DMS153 (cell line): Measurements from ENCODE around the gene EGR1.
A peak's percentile ranks its signal among the peaks of the same experiment; 100 is the strongest.
"Not testable (repeated sequence)": the region's sequence is repeated elsewhere in the genome, so short reads cannot be mapped to it uniquely, and the experiment has no call there.

Experiments
- DNase-seq: peaks from one replicate; lab custom pipeline; 2025; lab: John Stamatoyannopoulos, UW

The EGR1 gene

DNA sequence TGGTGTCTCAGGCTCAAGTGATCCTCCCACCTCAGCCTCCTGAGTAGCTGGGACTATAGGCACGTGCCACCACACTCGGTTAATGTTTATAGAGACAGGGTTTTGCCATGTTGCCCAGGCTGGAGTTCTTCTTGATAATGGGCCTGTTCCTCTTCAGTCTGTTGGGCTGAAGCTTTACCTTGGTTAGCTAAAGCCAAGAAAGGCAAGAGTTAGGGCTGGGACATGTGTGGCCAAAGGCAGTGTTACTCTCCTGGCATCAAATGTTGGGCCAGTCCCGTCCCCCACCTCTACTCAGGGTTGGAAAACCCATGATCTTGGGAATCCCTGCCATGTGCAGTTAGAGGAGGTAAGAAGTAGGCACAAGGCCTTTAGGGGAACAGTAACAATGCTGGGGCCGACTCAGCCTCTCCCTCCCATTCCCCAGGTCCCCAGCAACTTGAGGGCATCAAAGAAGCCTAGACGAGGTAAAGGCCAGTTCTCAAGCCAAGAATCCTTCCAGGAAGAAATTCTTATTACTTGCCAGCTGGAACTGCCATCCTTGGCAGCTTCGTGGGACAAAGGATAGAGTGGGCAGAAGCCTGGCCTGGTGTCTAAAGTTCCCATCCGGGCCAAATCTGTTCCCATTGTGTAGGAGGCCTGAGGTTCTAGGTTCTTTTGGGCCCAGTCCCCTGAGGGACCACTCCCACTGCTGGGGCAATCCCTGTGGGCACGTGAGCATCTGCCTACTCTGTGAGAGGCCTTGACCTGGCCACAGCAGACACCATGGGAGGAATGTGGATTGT is 4.5 kb downstream of the EGR1 start:
- no peak for DNase-seq

DNA sequence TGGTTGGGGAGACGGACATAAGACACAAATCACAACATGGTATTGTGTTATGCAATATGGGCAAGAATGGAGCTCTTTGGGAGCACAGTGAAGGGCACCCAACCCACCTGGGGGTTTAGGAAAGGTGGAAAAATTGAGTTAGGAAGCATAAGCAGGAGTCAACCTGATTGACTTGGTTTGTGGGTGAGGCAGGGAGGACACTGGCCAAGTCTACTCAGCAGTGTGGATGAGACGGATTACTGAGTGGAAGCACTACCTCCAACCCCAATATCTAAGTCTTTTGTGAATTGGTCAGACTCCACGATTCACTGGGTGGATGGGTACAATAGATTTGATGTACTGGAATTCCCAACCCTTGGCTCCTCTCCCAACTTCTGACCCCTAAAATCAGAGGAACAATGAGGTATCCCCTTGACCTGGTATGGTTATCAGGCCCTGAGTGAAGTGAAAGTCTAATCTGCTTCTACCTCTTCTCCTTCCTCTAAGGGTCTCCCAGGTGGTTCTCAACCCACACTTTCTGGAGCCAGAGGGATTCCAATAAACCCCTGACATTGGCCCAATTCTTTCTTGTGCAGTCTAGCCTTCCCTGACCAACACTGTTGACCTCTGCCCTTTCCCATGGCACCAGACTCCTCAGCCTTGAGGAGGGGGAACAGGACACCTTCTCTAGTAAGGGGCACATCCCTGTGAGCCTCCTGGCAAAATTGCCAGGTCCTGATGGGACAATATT is 5.2 kb downstream of the EGR1 start:
- DNase-seq = no peak

DNA sequence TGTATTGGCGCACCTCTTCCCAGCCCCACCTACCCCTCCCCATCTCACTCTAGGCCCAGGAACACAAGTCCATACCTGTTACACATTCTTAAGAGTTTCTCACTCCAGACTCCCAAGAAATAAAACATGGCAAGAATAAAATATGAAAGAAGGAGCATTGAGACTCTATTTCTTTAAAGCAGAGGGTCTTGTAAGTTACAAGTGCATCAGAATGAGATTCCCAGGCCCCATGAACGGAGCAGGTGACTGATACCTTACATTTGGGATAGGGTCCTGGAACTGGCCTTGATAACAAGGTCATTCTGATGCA is 5.7 kb downstream of the EGR1 start:
- no peak for DNase-seq

DNA sequence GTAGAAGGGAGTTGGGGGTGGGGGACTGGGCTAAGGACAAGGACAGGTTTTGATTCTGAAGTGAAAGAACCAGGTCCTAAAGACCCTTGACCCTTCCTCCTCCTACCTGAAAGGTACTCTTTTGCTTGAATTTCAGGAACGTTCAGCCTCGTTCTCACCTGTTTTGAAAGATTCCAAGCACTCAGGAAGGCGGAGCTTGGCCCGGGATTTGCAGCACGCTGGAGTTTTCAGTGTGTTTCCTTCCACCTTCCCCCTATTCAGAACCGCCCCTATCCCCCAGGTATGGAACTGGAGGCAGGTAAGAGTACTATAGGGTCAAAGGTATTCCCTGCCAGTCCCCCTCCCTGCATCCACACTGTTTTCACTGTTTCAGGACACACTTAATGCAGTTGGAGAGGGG is 7.1 kb downstream of the EGR1 start:
- no peak for DNase-seq

DNA sequence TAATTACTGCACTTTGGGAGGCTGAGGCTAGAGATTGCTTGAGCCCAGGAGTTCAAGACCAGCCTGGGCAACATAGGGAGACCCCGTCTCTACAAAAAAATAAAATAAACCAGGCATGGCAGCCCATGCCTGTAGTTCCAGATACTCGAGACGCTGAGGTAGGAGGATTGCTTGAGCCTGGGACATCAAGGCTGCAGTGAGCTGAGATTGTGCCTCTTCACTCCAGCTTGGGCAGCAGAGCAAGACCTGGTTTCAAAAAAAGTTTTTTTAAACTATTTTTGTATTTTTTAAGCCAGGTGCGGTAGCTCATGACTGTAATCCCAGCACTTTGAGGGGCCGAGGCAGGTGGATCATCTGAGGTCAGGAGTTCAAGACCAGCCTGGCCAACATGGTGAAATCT is 7.9 kb downstream of the EGR1 start:
- not testable (repeated sequence) for DNase-seq

DNA sequence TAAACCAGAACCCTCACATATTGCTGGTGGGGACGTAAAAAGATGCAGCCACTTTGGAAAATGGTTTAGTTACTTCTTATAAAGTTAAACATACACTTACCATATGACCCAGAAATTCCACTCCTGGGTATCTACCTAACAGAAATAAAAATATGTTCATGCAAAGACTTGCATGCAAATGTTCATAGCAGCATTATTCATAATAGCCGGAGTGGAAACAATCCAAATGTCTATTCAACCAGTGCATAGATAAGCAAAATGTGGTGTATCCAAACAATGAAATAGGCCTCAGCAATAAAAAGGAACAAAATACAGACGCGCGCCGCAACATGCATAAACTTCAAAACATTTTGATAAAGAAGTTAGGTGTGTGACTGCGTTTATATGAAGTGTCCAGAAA is 11.6 kb downstream of the EGR1 start:
- no peak for DNase-seq

DNA sequence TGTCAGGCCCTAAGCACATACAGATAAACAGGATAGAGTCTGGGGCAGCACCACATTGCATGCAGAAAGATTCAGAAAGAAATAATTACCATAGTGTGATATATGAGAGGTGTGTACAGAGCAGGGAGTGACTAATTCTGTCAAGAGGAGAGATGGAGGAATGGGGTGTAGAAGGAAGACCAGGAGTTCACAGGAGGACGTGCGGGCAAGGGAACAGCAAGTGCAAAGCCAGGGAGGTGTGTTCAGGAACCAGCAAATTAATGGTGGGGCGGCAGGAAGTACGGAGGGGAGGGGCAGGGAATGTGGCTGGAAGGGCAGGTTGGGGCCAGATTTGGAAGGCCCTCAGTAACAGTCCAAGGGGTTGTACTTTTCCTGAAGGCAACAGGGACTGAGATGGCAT is 17.4 kb downstream of the EGR1 start:
- DNase-seq = no peak

DNA sequence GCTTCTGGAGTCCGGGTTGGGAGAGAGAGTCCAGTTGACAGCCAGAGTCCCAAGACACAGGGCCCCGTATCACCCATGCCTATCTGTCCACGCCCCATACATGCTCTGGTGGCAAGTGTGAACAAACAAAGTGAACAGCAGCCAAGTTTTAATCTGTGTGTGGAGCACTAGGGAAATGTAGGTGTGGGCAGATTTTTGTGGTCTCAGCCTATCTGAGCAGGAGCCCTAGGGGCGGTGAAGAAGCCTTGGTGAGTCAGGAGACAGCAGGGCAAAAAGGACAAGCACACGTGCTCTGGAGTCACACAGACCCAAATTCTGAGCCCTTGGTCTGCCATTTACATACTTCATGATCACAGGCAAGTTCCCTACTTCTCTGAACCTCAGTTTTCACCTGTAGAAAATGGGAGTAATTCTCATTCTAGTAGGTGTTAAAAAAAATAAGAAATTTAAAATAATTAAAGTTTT is 23.2 kb downstream of the EGR1 start:
- DNase-seq = no peak

DNA sequence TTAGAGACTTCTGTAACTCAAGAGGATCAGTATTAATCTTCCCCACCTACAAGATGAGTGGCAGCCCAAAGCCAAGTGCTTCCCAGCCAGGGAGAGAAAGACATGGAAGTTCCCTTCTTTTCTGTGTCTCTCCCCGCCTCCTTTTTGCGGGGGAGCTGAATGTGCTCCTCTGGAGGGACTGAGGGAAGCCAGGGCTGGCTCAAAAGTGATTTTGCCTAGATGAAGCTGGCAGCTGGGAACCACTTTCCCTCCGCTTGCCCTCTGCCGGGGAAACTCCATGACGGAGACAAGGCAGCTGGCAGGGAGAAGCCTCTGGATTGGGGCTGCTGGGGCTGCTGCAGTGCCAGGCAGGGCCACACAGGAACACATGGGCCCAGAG is 24.4 kb downstream of the EGR1 start:
- DNase-seq = no peak

DNA sequence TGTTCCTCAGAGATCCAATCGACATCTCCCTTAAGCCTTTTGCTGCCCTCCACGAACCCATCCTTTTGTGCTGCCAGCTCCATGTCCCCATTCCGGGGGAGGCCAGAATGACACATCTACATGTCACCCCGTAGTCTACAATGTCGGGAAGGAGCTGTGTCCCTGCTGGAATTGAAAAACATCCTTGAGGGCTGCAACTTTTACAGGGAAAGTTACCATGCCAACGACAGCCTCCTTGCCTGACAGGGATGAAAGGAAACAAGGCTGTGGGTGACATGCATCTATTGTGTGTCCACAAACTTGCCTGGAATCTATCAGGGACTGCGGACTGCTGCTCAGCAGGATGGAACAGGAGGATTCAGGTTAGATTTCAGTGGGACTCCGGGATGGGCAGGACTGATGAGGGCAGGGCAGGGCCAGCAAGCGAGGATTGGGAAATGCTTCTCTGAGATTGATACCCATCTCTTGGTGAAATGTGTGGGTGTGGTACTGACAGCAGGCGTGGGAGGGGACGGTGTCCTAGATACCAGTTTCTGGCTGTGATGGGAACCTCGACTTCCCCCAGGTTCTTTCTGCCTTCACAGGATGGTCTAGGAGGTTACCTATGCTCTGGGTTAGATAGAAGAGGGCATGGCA is 25.5 kb downstream of the EGR1 start:
- no peak for DNase-seq

DNA sequence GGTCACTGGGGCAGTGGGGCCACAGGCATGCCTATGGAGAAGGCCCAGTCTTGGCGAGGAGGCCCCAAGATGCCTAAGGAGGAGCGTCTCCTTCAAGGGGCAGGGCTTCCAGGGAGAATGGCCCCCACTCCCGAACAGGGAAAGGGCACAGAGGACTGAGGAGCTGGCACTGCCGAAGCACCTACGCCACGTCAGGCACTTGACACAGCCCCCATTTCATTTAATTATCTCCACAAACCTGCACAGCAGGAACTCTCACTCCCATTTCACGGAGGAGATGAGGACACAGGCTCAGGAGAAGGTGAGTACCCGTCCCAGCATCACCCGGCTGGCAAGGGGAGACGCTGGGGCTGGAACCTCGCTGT is 26.0 kb downstream of the EGR1 start:
- DNase-seq = no peak

DNA sequence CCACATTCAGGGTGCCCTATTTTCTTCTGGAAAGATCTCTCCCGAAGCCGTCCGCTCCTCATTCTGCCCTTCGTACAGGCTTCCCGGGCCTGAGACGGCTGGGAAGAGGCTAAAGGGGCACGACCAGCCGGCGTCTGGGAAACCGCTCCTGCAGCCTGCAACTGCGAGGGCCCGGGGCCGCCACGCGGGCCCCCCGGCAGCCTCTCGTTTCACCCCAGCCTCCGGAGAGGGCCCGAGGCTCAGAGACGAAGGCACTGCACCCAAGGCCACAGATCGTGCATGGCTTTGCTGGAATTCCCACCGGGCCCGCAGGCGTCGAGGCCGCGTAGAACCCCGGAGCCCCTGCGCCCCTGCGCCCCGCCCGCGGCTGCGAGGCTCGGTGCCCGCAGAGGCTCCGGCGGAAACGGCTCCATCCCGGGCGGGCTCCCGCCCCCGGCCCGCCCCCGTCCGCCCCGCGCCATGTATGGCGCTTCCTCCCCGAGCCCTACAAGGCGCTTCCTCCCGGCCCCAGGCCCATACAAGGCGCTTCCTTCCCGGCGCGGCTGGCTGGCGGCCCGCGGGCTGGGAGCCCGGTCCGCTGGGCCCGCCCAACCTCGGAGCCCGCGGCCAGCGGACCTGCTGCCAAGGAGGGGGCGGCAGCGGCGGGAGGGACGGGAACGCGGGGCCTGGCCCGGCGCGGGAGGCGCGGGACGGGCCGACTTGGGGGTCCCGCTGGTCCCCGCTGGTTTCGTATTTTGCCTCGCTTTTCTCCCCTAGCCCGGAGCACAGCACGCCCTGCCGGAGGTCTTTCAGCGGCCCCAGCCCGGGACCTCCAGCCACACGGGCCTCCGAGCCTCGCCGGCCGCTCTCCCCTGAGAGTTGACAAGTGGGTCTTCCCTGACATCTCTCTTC is 26.6 kb downstream of the EGR1 start:
- peak; percentile 34 for DNase-seq

DNA sequence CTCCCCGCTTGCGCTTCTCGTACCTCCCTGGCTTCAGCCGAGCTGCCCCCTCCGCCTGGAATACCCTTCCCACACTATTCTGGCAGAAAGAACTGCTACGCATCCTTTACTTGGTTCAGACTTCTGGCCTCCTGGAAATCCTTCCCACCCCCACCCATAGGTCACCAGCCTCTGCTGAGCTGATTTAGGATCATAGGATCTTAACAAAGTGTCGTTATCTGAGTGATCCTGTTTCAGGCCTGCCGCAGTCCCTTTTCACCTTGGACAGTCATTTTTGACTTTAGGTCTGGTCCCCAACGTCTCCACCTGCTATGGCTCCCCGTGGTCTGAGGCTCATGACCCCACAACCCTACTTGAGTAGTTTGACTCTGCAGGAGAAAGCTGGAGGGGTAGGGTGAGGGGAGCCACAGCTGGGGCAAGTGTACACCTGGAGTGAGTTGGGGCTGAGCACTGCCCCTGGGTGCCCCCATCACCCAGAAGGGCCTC is 27.3 kb downstream of the EGR1 start:
- DNase-seq = no peak

DNA sequence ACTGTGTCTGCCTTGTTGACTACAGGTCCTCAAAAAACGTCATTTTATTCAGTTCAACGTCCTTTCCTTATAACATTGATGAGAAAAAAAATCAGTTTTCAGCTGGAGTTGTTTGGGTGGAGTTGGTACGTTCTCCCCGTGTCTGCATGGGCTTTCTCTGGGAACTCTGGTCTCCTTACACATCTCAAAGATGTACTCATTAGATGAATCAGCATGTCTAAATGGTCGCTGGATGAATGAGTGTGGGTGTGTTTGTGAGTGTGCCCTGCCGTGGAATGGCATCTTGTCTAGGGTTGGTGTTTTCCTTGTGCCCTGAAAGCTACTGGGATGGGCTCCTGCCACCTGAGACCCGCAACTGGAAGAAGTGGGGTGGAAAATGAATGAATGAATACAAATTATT is 30.1 kb downstream of the EGR1 start:
- no peak for DNase-seq

DNA sequence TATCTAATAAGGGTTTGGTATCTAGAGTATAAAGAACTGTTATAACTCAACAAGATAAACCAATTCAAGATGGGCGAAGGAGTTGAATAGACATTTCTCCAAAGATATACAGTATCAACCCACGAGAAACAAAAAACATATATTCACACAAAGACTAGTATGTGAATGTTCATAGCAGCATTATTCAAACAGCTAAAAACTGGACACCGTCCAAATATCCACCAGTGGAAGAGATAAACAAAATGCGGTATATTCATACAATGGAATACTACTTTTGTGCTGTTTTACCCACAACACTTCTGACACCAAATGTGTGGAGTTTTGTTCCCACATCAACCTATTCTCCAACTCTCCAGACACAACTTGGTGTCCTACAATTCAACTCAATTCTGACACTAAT is 33.1 kb downstream of the EGR1 start:
- no peak for DNase-seq

DNA sequence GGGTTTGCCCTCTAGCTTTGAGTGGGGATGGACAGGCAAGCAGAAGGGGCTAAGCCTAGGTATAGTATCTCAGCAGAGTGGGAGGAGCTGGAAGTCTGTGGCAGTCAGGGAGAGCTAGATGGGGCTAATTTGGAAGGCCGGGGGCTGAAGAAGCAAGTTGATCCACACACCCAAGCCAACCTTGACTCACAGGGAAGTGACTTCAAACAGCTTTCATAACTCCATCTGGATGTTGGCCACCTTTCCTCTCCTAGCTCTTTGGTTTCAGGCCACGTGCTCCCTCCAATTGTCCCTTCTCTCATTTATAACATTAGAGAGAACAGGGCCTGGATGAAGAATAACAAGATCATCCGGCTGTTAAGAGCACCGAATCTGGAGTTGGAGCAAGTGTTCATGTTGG is 36.8 kb downstream of the EGR1 start:
- DNase-seq = no peak

DNA sequence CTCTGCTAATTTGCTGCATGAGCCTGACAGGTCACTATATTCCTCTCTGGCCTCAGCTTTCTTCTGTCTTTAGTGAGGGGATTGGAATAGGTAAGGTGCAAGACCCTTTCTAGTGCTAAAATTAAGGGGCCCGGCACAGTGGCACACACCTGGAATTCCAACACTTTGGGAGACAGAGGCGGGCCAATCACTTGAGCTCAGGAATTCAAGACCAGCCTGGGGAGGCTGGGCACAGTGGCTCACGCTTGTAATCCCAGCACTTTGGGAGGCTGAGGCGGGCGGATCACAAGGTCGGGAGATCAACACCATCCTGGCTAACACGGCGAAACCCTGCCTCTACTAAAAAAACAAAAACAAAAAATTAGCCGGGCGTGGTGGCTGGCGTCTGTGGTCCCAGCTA is 37.2 kb downstream of the EGR1 start:
- no peak for DNase-seq

DNA sequence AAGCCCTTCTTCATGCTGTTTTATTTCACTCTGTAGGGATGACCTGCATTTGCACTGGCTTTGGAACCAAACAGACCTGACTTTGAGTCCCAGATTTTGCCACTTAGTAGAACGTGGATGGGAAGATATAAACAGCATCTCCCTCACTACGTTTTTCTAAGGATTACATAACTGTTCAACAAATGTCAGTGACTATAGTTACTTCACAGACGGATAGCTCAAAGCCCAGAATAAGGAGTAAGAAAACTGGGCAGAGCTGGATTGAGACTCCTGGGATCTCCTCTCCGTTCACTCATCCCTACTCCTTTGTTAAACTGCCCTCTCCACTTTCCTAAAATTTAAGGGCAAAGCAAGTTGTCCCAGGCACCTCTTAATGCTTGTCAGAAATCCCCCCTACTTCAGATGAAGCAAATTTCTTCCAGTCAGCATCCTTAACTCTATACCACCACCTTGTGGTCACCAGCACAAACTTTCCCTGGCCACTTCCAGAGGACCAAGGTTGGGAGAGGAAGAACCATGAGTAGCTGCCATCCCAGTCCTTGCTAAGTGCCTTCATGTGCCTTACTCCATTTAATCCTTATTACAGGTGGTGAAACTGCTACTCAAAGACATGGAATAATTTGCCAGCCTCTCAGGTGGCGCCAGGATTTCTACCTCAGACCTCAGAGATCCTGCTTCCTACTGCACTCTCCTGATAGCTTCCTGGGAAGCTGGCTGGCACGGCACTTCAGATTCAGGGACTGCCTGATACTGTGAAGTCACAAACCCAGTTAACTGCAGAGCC is 38.4 kb downstream of the EGR1 start:
- DNase-seq = peak; percentile 11

DNA sequence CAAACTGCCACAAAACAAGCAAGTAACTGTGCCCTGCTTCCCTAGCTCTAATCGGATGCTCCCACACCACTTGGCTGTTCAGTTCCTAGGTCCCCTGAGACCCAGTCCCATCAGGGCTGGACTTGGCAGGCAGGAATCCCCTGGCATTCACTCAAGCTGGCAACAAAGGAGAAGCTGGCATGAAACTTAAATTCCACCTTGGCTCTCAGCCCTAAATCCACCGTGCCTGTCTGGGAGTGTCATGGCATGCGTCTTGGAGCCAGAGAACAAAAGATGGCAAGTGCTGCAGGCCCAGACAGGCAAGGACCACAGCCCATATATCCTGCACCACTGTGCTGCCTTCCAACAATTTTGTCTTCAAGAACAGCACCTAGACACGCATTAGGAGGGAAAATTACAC is 39.5 kb downstream of the EGR1 start:
- no peak for DNase-seq

DNA sequence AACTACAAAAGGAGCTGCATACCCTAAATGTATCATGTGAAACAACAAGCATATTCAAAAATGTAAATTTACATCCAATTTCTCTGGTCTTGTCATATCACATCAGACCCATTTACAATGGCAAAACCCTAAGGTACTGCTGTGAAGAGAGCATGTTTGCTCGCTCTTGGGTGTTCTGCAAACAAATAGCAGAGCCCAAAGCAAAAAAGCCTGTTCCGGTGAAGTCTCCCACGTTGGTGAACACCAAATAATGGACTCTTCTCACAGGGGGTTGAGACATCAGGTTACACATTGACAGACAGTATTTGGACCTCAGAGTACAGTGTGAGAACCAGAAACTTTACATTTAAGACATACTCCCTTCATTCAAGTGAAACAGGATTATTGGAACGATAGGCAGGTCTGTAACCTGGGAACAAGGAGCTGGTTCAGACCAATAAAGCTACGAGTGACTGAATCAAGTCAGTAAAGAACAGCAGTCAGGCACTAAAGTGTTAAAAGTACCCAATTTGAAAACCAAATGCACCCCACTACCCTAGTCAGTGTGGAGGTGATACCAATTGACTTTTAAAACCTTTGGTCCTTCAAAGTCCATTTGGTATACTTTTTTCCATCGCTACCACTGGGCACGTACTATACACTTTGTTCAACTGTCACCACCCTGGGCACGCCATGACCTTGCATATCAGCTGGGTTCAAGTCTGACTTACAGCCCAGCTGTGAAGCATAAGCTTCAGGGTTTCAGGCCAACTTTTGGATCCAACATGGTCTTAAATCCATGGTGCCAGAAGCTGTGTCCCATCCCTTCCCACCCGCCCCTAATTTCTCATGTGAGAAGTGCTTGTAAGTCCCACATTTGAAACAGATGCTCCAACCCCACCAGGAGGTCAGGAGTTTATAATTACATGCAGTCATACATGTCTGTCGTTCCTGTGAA is 41.4 kb downstream of the EGR1 start:
- no peak for DNase-seq
